Kidney (tissue), 14 donors: ENCODE measurements around the gene SUOX. TPM values are rescaled to one million over a fixed set of nuclear protein-coding genes. Genes with fewer than 3 reads are reported as not detected.

Experiments used
- DNase-seq, 5 donors: peaks; one replicate each; pipeline ENCODE4 v3.0.0-alpha.2; 2013 to 2020
- FAIRE-seq: peaks from 2 replicates; lab custom pipeline; 2012; peaks lifted over from hg19 to GRCh38; lab: Jason Lieb, UNC
- H3K27ac ChIP-seq, 2 donors: one replicate each; pipeline ENCODE4 v1.7.0; 2013; ENCODE audit warnings: low read depth in 2 of 2, low read length in 2 of 2, inconsistent platforms in 1 of 2
- H3K27me3 ChIP-seq: one replicate; pipeline ENCODE4 v1.7.1; 2013; ENCODE audit warnings: low read length, inconsistent platforms; ENCODE audit not compliant: control insufficient read depth, insufficient read depth
- H3K36me3 ChIP-seq, 3 donors: one replicate each; pipeline versions ENCODE4 v1.7.0 to v1.7.1; 2013; ENCODE audit warnings: low read length in 3 of 3, control low read depth in 1 of 3, inconsistent platforms in 1 of 3; ENCODE audit not compliant: insufficient read depth in 3 of 3, control insufficient read depth in 2 of 3
- H3K4me1 ChIP-seq, 3 donors: one replicate each; pipeline versions ENCODE4 v1.7.0 to v1.7.1; 2013; ENCODE audit warnings: low read length in 3 of 3, inconsistent platforms in 1 of 3, low read depth in 1 of 3; ENCODE audit not compliant: control insufficient read depth in 2 of 3, insufficient read depth in 2 of 3
- H3K4me3 ChIP-seq, 3 donors: one replicate each; pipeline versions ENCODE4 v1.7.0 to v1.8.1; 2013; ENCODE audit warnings: low read length in 3 of 3, control low read depth in 1 of 3, inconsistent platforms in 1 of 3
- H3K9ac ChIP-seq, 3 donors: one replicate each; pipeline versions ENCODE4 v1.7.0 to v1.7.1; 2013; ENCODE audit warnings: low read length in 3 of 3, control low read depth in 1 of 3, inconsistent platforms in 1 of 3
- H3K9me3 ChIP-seq, 3 donors: one replicate each; pipeline versions ENCODE4 v1.7.0 to v1.7.1; 2013; ENCODE audit warnings: low read length in 3 of 3, control low read depth in 1 of 3, inconsistent platforms in 1 of 3; ENCODE audit not compliant: control insufficient read depth in 2 of 3, insufficient read depth in 1 of 3
- intact Hi-C: fragments of 100-400 bp; cut with DNase I; formaldehyde crosslinking; loops from one replicate; pipeline ENCODE4 v1.11.1; 2022
- polyA plus RNA-seq: library from polyadenylated mRNA; stranded (reverse); fragments of 350-450 nt; fragmentation: Illumina TruSeq; extraction: RNeasy Lipid Tissue Mini Kit (QIAGEN cat#74804); gene quantifications from one replicate; pipeline ENCODE4 v1.2.3, GENCODE V29; 2014; ENCODE audit warnings: low read depth, low replicate concordance; ENCODE audit not compliant: insufficient read depth
- total RNA-seq: library from RNA; stranded (reverse); fragmentation: NEBNext Ultra II Directional; extraction: Animal tissue kit (Norgen Biotek cat#: 25700); gene quantifications from one replicate; pipeline ENCODE4 v1.2.1, GENCODE V29; 2021
- TF ChIP-seq, protein P1 (sequence below): IDR thresholded peaks from 3 replicates; pipeline ENCODE4 v1.5.1; 2012; ENCODE audit warnings: mild to moderate bottlenecking, moderate library complexity, borderline replicate concordance; ENCODE audit not compliant: insufficient read depth; ENCODE audit errors: extremely low read depth
- donor health status: control.
- donor health status: control.
- donor health status: control.
- donor health status: control.
- donor health status: control.
- donor health status: DM: yes; HTN: yes; CAD: no.
- donor health status: Normal renal cell carcinoma (clear cell type).

The SUOX gene
- total and polyA plus RNA-seq, 2 donors from 2014 or later = 33.1 to 61.1 TPM

DNA sequence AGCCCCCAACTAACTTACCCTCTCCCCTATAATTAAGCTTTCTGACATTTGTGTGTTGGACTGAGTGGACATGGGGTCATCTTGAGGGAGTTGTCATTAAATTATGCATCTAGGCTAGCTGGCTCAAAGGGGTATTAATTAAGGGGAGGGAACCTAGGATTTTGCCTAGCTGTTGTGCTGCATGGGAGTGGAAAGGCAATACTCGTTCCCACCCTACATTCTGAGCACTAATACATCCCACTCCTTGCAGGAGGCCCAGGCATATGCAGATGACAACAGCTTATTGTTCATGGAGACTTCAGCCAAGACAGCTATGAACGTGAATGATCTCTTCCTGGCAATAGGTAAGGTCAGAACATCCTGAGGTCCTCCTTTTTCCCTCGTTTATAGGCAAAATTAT is 6.0 kb upstream of the SUOX start:
- no peaks in the 10 kb centered on the region for H3K4me1 ChIP-seq
- intact Hi-C loops = no loop called here
- H3K27me3 ChIP-seq = no peaks in the 10 kb centered on the region
- H3K4me3 ChIP-seq = no peak overlapping the region
- FAIRE-seq (no peak), DNase-seq (no peak)
- no peaks in the 10 kb centered on the region for H3K9me3 ChIP-seq
- peaks cover 9 to 45% (median 32%) of the 10 kb centered on the region in 3 donors for H3K36me3 ChIP-seq
- no peak overlapping the region for H3K27ac ChIP-seq
- no peak overlapping the region for H3K9ac ChIP-seq
- TF ChIP-seq, protein P1, sequence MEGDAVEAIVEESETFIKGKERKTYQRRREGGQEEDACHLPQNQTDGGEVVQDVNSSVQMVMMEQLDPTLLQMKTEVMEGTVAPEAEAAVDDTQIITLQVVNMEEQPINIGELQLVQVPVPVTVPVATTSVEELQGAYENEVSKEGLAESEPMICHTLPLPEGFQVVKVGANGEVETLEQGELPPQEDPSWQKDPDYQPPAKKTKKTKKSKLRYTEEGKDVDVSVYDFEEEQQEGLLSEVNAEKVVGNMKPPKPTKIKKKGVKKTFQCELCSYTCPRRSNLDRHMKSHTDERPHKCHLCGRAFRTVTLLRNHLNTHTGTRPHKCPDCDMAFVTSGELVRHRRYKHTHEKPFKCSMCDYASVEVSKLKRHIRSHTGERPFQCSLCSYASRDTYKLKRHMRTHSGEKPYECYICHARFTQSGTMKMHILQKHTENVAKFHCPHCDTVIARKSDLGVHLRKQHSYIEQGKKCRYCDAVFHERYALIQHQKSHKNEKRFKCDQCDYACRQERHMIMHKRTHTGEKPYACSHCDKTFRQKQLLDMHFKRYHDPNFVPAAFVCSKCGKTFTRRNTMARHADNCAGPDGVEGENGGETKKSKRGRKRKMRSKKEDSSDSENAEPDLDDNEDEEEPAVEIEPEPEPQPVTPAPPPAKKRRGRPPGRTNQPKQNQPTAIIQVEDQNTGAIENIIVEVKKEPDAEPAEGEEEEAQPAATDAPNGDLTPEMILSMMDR = no peak

DNA sequence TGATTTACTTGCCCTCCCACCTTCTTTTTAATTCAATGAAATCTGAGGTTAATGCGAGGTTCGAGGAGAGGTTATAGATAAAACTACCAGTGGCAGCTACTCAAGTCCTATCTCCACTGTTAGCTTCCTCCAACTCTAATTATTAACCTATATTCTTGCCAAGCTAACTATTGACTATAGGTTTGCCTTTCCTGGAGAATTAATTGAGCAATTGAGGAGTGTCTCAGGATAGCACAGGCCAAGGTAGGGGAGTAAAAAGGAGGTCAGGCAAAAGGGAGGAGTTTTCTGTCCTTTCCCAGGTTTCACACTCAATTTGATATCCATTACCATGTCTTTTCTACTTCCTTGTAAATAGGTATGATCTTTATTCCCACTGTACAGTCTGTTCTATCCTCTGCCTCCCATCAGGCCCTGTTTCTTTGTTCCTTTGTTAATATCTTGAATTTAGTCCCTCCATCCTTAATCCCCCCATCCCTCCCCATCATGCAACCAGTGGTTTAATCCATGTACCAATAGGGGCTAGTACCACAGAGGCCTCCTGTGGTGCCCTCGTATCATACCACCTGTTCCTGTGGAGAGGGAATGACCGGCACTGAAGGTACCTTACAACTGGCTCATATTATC is 3.7 kb upstream of the SUOX start:
- intact Hi-C loops = no loop called here
- Histone ChIP-seq H3K9ac (no peak overlapping the region), H3K9me3 (no peaks in the 10 kb centered on the region), H3K27me3 (no peaks in the 10 kb centered on the region), H3K36me3 (peaks cover 9 to 45% (median 32%) of the 10 kb centered on the region in 3 donors), H3K27ac (no peak overlapping the region), H3K4me1 (peaks cover 0 to 5% (median 0%) of the 10 kb centered on the region in 3 donors), H3K4me3 (no peak overlapping the region)
- DNase-seq (no peak), FAIRE-seq (no peak)
- TF ChIP-seq, protein P1 = no peak

DNA sequence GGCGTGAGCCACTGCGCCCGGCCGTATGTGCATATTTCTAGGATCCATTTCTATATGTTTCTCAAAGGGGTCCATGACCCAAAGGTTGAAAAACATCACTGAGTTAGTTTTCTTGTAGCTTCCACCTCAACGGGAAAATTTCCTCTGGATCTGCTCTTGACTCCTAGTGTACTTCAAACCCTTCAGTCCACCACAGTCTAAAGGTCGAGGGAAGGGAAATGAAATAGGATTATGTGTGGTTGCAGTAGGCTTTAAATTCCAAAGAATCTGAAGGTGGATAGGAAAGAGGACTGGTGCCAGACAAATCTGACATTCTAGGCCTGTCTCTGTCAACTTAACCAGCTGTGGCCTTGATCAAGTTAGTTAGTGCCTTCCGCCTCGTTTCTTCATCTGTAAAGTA is 1.7 kb upstream of the SUOX start:
- H3K9me3 ChIP-seq = no peaks in the 10 kb centered on the region
- TF ChIP-seq, protein P1 = no peak
- H3K4me3 ChIP-seq = no peak overlapping the region
- no peaks in the 10 kb centered on the region for H3K27me3 ChIP-seq
- H3K36me3 ChIP-seq = peaks cover 9 to 36% (median 26%) of the 10 kb centered on the region in 3 donors
- H3K4me1 ChIP-seq = peaks cover 0 to 5% (median 0%) of the 10 kb centered on the region in 3 donors
- H3K9ac ChIP-seq = no peak overlapping the region
- no peak for FAIRE-seq
- no peak for DNase-seq
- H3K27ac ChIP-seq = no peak overlapping the region
- intact Hi-C loops = no loop called here
